CD4-positive, alpha-beta T cell treated with Interferon alpha-2 for 1 hour (primary cell): ENCODE results near the gene PABPC1L.

Experiments
- DNase-seq, 2 donors: peaks; one replicate each; pipeline ENCODE4 v3.0.0-alpha.2; 2020 to 2022

PABPC1L gene

DNA sequence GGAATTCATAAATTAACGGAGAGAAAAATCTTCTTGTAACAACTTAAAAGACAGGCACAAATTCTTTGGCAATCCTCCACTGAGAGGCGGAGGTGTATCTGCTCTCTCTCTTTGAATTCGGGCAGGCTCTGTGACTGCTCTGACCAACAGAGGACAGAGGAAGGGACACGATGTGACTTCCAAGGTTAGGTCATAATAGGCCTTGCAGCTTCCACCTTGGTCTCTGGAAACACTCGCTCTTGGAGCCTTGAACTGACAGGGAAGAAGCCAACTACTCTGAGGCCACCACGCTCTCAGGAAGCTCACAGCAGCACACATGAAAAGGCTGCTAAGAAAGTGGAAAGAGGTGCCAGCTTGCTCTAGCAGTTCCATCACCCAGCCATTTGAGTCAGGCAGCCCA is 35.4 kb downstream of the PABPC1L start:
- no peak for DNase-seq

- DNase-seq: no peak
Measured at GRCh38 chr20:44946271-44946852, 36.5 kb downstream of the PABPC1L start.

GRCh38 chr20:44948107-44948506 is 38.2 kb downstream of the PABPC1L start:
- DNase-seq: no peak

DNA sequence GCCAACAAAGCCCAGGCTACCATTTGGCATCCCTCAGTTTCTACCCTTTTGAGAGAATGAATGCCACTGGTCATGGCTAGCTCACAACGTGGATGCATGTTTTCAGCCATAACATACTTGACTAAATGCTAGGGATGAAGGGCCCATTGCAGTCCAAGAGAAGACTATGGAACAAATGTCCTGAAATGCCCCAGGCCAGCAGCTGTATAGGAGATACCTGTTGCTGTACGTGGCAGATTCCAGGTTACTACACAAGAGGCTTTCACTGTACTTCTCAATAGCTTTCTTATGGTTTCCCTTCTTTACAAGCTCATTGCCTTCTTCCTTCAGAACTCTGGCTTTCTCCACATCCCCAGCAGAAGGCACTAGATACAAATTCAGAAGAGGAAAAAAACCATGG is 38.7 kb downstream of the PABPC1L start:
- no peak for DNase-seq

- no peak for DNase-seq
Measured at GRCh38 chr20:44950368-44950767, 40.5 kb downstream of the PABPC1L start.

- DNase-seq: no peak
Measured at GRCh38 chr20:44952731-44953130, 42.9 kb downstream of the PABPC1L start.

GRCh38 chr20:44954211-44954610 is 44.4 kb downstream of the PABPC1L start:
- no peak for DNase-seq

GRCh38 chr20:44955270-44955669 is 45.4 kb downstream of the PABPC1L start:
- no peak for DNase-seq

DNA sequence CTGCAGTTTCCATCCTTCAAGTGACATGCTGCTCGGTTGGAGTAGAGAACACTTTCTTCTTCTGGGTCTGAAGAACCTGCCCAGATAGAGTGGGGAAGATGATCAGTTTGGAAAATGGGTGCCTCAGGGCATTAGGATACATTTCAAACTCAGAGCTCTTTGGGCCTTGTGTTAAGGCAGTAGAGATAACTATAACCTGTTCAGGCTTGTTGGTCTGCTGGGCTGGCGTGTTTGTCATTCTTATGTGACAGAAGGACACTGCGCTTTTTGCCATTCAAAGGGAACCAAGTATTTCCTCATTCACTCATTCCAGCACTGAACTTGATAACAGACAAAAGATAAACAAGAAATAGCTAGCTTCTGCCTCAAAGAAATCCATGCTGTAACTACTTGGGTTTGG is 46.5 kb downstream of the PABPC1L start:
- no peak for DNase-seq

DNA sequence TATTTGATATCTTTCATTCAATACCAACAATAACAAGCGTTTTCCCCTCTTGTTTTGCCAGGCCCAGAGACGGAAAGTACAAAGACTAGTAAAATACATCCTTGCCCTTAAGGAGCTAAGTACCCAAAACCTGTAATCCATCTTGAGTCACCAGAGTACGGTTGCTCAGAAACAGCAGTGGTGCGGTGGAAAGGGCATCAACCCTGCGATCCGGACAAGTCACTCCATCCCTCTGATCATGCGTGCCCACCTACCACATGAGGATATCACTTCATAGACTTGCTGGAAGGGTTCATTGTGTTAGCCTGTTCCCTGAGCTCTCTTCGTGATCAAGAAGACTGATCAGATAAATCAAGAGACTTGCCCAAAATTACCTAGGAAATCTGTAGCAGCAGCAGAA is 48.4 kb downstream of the PABPC1L start:
- no peak for DNase-seq

DNA sequence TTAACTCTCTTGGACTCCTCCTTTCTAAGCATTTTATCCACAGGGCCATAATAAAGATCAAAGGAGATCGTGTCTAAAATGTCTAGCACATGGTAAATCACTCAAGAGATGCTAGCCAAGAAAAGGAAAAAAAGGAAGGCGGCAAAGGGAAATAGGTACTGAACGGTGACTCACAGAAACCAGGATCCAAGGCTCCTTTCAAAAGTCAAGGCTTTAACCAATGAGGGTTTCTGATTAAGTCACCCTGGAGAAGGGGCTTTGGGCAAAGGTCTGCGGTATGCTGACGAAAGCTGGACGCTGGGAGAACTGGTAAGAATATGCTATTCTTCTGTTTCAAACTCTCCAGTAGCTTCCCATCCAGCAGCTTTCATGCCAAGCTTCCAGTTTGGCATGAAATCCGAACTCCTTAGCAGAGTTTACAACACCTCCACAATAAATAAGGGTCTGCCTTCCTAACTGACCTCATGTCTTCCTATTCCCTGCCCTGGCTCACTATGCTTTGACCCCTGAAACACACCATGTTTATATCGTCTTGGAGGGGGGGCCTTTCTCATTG is 49.3 kb downstream of the PABPC1L start:
- no peak for DNase-seq

DNA sequence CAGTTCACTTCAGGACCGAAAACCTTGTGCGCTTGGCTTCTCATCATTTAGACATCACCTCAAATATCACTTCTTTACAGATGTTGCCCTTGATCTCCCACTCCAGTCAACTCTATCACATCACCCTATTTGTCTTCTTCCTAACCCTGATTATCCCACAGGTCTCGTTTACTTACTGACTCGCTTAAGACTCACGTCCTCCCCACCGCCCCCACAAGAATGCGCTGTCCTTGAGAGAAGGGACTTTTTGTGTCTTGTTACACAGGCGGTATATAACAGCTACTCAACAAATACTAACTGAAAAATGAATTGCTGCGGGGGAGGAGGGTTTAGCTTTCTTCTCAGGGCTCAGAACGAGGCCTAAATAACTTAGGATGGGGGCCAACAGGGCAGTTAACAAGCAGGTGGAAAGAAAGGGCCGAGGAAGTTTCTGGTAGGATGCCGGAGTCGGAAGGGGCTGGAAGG is 49.8 kb downstream of the PABPC1L start:
- peak; percentile 34 to 59 for DNase-seq

DNA sequence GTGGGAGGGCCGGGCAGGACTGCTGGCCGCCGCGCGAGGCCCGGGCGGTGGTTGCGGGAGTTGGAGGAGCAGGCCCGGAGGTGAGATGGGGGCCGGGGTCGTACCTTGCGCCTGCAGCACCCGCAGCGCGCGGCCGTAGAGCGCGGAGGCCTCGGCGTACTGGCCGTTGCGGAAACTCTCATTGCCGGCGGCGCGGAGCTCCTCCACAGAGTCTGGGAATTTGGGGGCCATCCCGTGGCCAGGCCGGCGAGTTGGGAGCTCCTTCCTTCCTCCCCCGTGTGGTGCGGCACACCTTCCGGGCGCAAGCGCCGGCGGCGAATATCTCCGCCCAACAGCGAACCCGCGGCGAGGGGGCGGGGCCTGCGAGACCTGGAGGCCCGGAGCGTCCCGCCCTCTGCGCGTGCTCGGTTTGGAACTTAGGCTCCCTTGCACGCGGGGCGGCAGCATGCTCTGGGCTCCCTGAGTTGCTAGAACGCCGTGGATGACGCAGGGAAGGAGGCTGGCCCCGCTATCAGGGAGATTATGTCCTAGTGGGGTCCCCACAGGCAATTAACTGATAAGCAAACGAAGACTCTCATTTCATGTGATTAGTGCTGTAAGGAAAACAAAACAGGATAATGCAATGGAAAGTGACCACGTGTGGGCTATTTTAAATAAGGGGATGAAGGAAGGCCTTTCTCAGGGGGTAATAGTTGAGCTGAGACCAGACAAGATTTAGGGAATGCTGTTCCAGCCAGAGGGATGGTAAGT is 50.4 kb downstream of the PABPC1L start, which contains the start of gene TOMM34:
TOMM34 (minus strand) TSS at position 295 of the 750 bp plus-strand sequence; CDS start at position 231, 64 bp downstream.
- peak; percentile 90 to 93 for DNase-seq

GRCh38 chr20:44961011-44961869 is 51.4 kb downstream of the PABPC1L start:
- no peak for DNase-seq

DNA sequence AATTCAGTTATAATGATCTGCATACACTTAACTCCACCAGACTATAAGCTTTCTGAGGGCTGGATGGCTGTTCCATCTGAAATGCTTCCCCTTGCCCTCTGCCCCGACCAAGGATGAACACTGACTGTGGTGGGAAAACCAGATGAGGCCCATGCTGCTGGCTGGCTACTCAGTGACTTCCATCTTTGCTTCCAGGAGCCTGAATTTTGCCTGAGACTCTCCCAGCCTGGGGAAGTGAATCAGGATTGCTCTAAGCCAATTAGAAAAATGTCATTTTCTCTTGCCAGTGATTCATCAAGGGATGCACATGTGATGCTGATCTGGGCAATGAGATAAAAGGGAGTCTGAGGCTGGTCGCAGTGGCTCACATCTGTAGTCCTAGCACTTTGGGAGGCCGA is 52.0 kb downstream of the PABPC1L start:
- no peak for DNase-seq

DNA sequence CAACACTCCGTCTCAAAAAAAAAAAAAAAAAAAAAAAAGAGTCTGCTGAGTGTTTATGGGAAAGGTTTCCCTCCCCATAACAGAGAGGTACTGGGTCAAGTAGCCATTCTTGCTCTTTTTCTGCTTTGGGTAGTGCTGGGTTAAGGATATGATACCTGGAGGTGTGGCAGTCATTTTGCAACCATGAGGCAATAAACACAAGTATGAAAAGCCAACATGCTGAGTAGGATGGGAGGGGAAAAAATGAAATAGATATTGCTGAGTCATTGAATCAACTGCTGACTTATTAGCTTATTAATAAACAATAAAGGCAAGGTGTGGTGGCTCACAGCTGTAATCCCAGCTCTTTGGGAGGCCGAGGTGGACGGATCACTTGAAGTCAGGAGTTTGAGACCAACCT is 52.6 kb downstream of the PABPC1L start:
- DNase-seq: no peak

DNA sequence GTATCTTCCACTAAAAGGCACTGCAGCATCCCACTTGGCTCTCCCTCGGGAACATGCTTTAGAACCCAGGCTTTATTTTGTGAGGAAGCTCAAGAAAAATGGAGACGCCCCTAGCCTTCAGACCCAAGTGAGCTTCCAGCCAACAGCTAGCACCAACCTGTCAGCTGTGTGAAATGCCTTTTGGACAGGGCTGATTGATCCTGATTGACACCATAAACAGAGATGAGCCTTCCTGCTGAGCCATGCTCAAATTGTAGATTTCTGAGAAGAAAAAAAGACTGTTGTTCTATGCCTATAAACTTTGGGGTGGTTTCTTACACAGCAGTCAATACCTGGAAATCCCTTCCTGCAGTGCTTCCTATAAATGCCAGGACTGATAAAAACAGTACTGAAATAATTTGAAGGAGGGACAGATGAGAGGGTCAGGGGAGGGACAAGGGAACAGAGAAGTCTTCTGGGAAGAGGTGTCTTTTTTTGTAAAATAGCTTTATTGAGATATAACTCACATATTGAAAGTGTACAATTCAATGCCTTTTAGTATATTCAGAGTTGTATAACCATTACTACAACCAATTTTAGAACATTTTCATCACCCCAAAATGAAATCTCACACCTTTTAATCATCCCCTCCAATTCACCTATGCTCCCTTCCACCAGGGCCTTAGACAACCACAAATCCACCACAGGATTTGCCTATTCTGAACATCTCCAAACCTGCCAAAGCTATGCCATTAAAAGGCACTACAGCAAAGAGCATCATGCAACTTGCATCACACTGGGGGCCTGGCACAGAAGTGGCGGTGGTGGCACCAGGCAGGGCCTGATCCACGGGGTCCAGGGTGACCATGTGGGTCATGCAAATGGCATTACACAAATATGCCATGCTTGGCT is 53.7 kb downstream of the PABPC1L start:
- no peak for DNase-seq

- no peak for DNase-seq
Measured at GRCh38 chr20:44965651-44966029, 55.8 kb downstream of the PABPC1L start.

DNA sequence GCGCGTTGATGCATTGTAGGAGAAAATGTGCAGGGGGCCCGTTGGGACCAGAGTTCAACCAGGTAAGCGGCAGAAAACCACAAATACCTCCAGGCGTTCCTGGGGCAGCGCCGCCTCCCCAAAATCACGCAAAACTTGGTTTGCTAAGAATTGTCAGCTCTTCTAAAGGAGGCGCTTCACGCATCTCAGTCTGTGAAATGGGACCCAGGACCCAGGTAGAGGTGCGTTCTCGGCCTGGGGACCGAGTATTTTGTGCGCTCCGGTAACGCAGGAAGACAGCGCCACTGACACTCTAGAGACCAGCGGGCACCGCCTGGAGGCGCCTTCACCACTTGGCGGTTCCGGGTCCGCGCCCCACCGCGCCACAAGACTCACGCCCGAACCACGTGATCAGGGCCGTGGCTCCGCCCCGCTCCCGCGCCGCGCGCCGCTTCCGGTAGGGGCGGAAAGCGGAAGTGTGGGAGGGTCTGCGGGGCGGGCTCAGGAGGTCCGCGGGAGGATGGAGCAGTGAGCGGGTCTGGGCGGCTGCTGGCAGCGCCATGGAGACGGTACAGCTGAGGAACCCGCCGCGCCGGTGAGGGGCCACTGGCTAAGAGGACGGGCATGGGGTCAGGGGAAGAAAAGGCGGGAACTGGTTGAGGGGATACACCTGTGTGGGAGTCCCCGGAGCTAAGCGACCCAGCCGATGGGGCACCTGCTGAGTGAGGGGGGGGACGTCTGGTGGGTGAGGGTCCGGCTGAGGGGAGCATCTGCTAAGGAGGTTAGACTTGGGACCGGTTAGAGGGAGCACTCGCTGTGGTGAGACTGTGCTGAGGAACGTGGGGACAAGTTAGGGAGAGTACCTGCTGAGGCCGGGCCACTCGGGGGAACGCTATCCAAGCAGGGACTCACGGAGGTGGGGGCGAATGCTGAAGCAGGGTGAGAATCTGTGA is 56.4 kb downstream of the PABPC1L start, which contains the start of gene STK4:
STK4 (plus strand) TSS at position 483 of the 932 bp plus-strand sequence; CDS start at position 540, 57 bp downstream.
- DNase-seq: peak; percentile 94 to 96

DNA sequence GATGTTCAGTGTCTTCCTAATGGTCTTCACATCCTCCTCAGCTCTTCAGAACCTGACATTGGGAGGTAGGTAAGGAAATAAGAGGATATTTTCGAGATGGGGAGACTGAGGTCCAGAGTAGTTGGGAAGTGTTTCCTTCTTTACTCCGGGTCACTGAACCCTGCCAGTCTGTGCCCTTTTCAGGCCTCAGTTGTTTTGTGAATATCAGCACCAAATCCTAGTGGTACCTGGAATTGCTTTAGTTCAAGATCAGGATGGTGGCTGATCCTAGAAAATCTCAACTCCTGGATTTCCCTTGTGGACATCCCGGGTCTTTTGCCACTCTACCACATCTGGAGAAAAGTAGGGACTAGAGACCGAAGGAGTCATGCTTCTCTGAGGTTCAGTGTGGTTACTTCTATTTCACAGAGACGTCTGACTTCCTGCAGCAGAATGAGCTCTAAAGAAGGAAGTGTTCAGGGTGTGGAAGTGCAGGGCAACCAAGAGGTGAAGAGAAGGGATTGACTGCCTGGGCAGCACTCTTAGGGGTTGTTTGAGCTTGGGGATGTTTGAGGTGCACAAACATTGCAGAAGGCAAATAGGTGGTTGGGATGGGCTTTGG is 57.4 kb downstream of the PABPC1L start:
- peak; percentile 56 to 70 for DNase-seq
